K562 (cell line): ENCODE data around the gene INSR. TPM values are rescaled to one million over a fixed set of nuclear protein-coding genes. Genes with fewer than 3 reads are reported as not detected.

Experiments
- EZH2 ChIP-seq: IDR thresholded peaks from 2 replicates; pipeline ENCODE4 v1.6.1; 2012; ENCODE audit warnings: low read depth, mild to moderate bottlenecking, inconsistent platforms, low read length, borderline replicate concordance
- FOXA3 ChIP-seq, 2 experiments: fragments of 450-650 bp in 1 of 2; sonication (generic) in 1 of 2; formaldehyde crosslinking; IDR thresholded peaks in 1 of 2; conservative IDR thresholded peaks in 1 of 2; 2 replicates each; pipeline versions ENCODE4 v1.4.0 to v1.8.0; 2020 to 2022; ENCODE audit warnings: mild to moderate bottlenecking in 2 of 2, missing genetic modification reagents in 1 of 2
- FUS ChIP-seq: fragments of 200-400 bp; formaldehyde crosslinking; optimal IDR thresholded peaks from 2 replicates; pipeline ENCODE3; 2017; ENCODE audit warnings: low read depth, low read length
- ILK ChIP-seq: fragments of 450-650 bp; IDR thresholded peaks from 2 replicates; pipeline ENCODE4 v1.6.1; 2016; ENCODE audit warnings: missing genetic modification characterization, low read depth, mild to moderate bottlenecking, missing compliant biosample characterization, moderate library complexity, borderline replicate concordance
- NR2C1 ChIP-seq, 2 experiments: fragments of 450-650 bp; IDR thresholded peaks; 2 replicates each; pipeline ENCODE4 v1.6.1; 2017; ENCODE audit warnings: mild to moderate bottlenecking in 2 of 2, antibody characterized with exemption in 1 of 2, inconsistent platforms in 1 of 2, missing compliant biosample characterization in 1 of 2, missing genetic modification characterization in 1 of 2
- SIN3A ChIP-seq, 2 experiments: fragments of 150-350 bp in 1 of 2; IDR thresholded peaks; 2 replicates each; pipeline ENCODE4 v1.6.1; 2011 to 2016; ENCODE audit warnings: borderline replicate concordance in 2 of 2, low read depth in 2 of 2, low read length in 2 of 2, mild to moderate bottlenecking in 2 of 2, moderate library complexity in 2 of 2; ENCODE audit not compliant: control insufficient read depth in 1 of 2
- SUPT5H ChIP-seq: fragments of 450-650 bp; IDR thresholded peaks from 2 replicates; pipeline ENCODE4 v1.6.1; 2016
- TCFL5 ChIP-seq: fragments of 250-450 bp; sonication (Bioruptor Pico); conservative IDR thresholded peaks from 2 replicates; pipeline ENCODE4 v1.6.1; 2021; ENCODE audit warnings: mild to moderate bottlenecking, moderate library complexity, matching md5 sums
- ZNF431 ChIP-seq: sonication (generic); formaldehyde crosslinking; IDR thresholded peaks from 2 replicates; pipeline ENCODE4 v1.8.0; 2022; ENCODE audit warnings: mild to moderate bottlenecking, missing genetic modification reagents
- polyA plus RNA-seq, 8 experiments: library from polyadenylated mRNA; depleted of rRNA in 4 of 8; stranded (reverse) in 5 of 8; unstranded in 3 of 8; fragments of >200 nt; fragmentation: Nextera tagmentation in 2 of 8; fragmentation: Illumina TruSeq in 1 of 8; extraction: Ambion mirVana in 2 of 8; extraction: Trizol in 1 of 8; gene quantifications; 2 replicates each; pipeline versions ENCODE4 v1.2.1 to v1.2.3, GENCODE V29; 2011 to 2014; ENCODE audit warnings: inconsistent platforms in 1 of 8, missing spikeins in 1 of 8
- total RNA-seq, 7 experiments: library from RNA; depleted of rRNA in 6 of 7; stranded (reverse); fragments of >200 nt in 6 of 7; fragmentation: Illumina TruSeq in 2 of 7; extraction: Trizol in 2 of 7; gene quantifications; 2 replicates each; pipeline versions ENCODE4 v1.2.1 to v1.2.3, GENCODE V29; 2011 to 2021; ENCODE audit warnings: low replicate concordance in 1 of 7
- TF ChIP-seq, protein P1 (sequence below): sonication (generic); formaldehyde crosslinking; IDR thresholded peaks from 2 replicates; pipeline ENCODE4 v1.8.0; 2023; ENCODE audit warnings: mild to moderate bottlenecking, missing genetic modification reagents
- TF ChIP-seq, protein P2 (sequence below): fragments of 200-800 bp; sonication (Bioruptor generic); IDR thresholded peaks from 2 replicates; pipeline ENCODE4 v1.6.1; 2017; ENCODE audit warnings: missing genetic modification characterization, missing compliant biosample characterization
- TF ChIP-seq, protein P3 (sequence below): fragments of 450-650 bp; IDR thresholded peaks from 2 replicates; pipeline ENCODE4 v1.6.1; 2016; ENCODE audit warnings: borderline replicate concordance
- TF ChIP-seq, protein P4 (sequence below): fragments of 450-650 bp; formaldehyde crosslinking; IDR thresholded peaks from 2 replicates; pipeline ENCODE4 v1.4.0; 2020; ENCODE audit warnings: mild to moderate bottlenecking, mixed read lengths

Gene INSR
- total and polyA plus RNA-seq, 9 of the 15 experiments (the other 6 are each of a cell fraction or from before 2014, with no cell fraction given): 0.04 to 0.88 (median 0.41) TPM

DNA sequence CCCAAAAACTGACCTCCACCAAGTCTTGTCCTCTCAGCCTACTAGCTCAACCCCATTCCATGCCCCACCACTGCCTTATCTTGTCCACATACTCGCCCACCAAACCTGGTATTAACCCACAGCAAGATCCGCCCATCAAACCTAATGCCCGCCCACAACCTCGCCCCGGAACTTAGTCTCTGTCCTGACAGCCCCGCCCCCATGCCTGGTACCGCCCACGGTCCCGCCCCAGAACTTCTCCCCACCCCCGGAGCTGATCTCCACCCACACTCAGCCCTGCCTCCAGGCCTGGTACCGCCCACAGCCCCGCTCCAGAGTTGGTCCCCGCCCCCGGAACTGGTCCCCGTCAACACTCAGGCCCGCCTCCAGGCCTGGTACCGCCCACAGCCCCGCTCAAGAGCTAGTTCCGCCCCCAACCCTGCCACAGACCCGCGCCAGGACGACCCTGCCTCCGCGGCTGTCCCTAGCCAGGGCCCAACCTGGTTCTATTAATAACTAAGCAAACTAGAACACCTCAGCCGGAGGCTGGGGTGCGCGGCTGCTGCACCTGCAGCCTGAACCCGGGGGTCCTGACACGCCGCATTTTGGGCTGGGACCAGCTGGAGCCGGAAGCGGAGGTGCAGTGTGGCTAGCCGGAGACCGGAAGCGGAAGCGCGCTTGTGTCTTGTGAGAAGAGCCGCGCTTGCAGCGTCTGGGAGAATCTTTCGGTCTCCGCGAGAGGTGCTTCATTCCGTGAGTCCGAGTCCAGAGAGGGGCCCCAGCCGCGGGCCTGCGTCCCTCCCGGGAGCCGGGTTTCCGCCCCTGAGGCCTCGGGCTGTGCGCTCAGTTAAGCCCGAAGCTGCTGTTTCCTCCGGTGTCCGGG, 224.9 kb downstream of the INSR start, which contains the start of gene ZNF557 (continued):
- peak; percentile 63 for TF ChIP-seq NR2C1 (IDR thresholded peaks at IDR 0.05)
- TF ChIP-seq NR2C1 (tag; IDR thresholded peaks at IDR 0.05): peak; percentile 82
- TF ChIP-seq, protein P1, sequence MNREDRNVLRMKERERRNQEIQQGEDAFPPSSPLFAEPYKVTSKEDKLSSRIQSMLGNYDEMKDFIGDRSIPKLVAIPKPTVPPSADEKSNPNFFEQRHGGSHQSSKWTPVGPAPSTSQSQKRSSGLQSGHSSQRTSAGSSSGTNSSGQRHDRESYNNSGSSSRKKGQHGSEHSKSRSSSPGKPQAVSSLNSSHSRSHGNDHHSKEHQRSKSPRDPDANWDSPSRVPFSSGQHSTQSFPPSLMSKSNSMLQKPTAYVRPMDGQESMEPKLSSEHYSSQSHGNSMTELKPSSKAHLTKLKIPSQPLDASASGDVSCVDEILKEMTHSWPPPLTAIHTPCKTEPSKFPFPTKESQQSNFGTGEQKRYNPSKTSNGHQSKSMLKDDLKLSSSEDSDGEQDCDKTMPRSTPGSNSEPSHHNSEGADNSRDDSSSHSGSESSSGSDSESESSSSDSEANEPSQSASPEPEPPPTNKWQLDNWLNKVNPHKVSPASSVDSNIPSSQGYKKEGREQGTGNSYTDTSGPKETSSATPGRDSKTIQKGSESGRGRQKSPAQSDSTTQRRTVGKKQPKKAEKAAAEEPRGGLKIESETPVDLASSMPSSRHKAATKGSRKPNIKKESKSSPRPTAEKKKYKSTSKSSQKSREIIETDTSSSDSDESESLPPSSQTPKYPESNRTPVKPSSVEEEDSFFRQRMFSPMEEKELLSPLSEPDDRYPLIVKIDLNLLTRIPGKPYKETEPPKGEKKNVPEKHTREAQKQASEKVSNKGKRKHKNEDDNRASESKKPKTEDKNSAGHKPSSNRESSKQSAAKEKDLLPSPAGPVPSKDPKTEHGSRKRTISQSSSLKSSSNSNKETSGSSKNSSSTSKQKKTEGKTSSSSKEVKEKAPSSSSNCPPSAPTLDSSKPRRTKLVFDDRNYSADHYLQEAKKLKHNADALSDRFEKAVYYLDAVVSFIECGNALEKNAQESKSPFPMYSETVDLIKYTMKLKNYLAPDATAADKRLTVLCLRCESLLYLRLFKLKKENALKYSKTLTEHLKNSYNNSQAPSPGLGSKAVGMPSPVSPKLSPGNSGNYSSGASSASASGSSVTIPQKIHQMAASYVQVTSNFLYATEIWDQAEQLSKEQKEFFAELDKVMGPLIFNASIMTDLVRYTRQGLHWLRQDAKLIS (CRISPR knock-in tag): no peak
- no peak for TF ChIP-seq TCFL5 (CRISPR knock-in tag)
- peak; percentile 87 for TF ChIP-seq SUPT5H
- TF ChIP-seq, protein P2, sequence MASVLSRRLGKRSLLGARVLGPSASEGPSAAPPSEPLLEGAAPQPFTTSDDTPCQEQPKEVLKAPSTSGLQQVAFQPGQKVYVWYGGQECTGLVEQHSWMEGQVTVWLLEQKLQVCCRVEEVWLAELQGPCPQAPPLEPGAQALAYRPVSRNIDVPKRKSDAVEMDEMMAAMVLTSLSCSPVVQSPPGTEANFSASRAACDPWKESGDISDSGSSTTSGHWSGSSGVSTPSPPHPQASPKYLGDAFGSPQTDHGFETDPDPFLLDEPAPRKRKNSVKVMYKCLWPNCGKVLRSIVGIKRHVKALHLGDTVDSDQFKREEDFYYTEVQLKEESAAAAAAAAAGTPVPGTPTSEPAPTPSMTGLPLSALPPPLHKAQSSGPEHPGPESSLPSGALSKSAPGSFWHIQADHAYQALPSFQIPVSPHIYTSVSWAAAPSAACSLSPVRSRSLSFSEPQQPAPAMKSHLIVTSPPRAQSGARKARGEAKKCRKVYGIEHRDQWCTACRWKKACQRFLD (CRISPR knock-in tag): no peak
- TF ChIP-seq EZH2: no peak
- TF ChIP-seq, protein P3, sequence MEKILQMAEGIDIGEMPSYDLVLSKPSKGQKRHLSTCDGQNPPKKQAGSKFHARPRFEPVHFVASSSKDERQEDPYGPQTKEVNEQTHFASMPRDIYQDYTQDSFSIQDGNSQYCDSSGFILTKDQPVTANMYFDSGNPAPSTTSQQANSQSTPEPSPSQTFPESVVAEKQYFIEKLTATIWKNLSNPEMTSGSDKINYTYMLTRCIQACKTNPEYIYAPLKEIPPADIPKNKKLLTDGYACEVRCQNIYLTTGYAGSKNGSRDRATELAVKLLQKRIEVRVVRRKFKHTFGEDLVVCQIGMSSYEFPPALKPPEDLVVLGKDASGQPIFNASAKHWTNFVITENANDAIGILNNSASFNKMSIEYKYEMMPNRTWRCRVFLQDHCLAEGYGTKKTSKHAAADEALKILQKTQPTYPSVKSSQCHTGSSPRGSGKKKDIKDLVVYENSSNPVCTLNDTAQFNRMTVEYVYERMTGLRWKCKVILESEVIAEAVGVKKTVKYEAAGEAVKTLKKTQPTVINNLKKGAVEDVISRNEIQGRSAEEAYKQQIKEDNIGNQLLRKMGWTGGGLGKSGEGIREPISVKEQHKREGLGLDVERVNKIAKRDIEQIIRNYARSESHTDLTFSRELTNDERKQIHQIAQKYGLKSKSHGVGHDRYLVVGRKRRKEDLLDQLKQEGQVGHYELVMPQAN: peak; percentile 94
- TF ChIP-seq, protein P4, sequence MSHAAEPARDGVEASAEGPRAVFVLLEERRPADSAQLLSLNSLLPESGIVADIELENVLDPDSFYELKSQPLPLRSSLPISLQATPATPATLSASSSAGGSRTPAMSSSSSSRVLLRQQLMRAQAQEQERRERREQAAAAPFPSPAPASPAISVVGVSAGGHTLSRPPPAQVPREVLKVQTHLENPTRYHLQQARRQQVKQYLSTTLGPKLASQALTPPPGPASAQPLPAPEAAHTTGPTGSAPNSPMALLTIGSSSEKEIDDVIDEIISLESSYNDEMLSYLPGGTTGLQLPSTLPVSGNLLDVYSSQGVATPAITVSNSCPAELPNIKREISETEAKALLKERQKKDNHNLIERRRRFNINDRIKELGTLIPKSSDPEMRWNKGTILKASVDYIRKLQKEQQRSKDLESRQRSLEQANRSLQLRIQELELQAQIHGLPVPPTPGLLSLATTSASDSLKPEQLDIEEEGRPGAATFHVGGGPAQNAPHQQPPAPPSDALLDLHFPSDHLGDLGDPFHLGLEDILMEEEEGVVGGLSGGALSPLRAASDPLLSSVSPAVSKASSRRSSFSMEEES (CRISPR knock-in tag): no peak
- TF ChIP-seq FOXA3 (CRISPR knock-in tag; conservative IDR thresholded peaks at IDR 0.05 in 1 of 2, IDR thresholded peaks at IDR 0.05 in 1 of 2): no peak
- TF ChIP-seq FUS: no peak
- TF ChIP-seq ZNF431 (CRISPR knock-in tag): no peak
- TF ChIP-seq SIN3A (IDR thresholded peaks at IDR 0.05; ENCODE audit: borderline replicate concordance in 2 of 2, control insufficient read depth in 1 of 2, low read depth in 2 of 2, low read length in 2 of 2): peak; percentile 86 to 96; a peak in 3 of 4 replicates
- TF ChIP-seq ILK: no peak
